Natural killer cell treated with Interleukin-12 subunit alpha and Interleukin-12 subunit beta and Interleukin-15 and Interleukin-18, amount 100 ng/mL, for 72 hours (primary cell): Measurements from ENCODE around the gene TMEM43. TPM values are rescaled to one million over a fixed set of nuclear protein-coding genes. Genes with fewer than 3 reads are reported as not detected.
A peak's percentile ranks its signal among the peaks of the same experiment; 100 is the strongest.
"Not testable (repeated sequence)": the region's sequence is repeated elsewhere in the genome, so short reads cannot be mapped to it uniquely, and the experiment has no call there.

Source experiments
- ATAC-seq, 2 donors: fragments of 150-1000 bp; cut with Tn5 transposase in 1 of 2; sonication (Bioruptor Pico), chemical (Tn5 transposase) in 1 of 2; 2 replicates each; pipeline ENCODE4 v1.10.0; 2021
- DNase-seq: peaks from one replicate; pipeline ENCODE4 v3.0.0; 2022; ENCODE audit warnings: low spot score
- H3K27ac Mint-ChIP-seq, 2 donors: 1 replicate in 1 of 2; 2 replicates in 1 of 2; pipeline ENCODE4 v1.8.0; 2022; ENCODE audit warnings: mixed read lengths in 2 of 2, mild to moderate bottlenecking in 1 of 2, moderate library complexity in 1 of 2
- H3K27me3 Mint-ChIP-seq, 2 donors: 1 replicate in 1 of 2; 2 replicates in 1 of 2; pipeline ENCODE4 v1.8.0; 2022; ENCODE audit warnings: mixed read lengths in 2 of 2
- H3K36me3 Mint-ChIP-seq: one replicate; pipeline ENCODE4 v1.8.0; 2022; ENCODE audit warnings: mixed read lengths
- H3K4me1 Mint-ChIP-seq, 2 donors: 1 replicate in 1 of 2; 2 replicates in 1 of 2; pipeline ENCODE4 v1.8.0; 2022; ENCODE audit warnings: low read depth in 2 of 2, mixed read lengths in 2 of 2, mild to moderate bottlenecking in 1 of 2
- H3K4me3 Mint-ChIP-seq: one replicate; pipeline ENCODE4 v1.8.0; 2022; ENCODE audit warnings: mixed read lengths
- H3K9me3 Mint-ChIP-seq: 2 replicates; pipeline ENCODE4 v1.8.0; 2022; ENCODE audit warnings: mixed read lengths
- total RNA-seq, 2 donors: library from RNA; stranded (reverse); gene quantifications; one replicate each; pipeline ENCODE4 v1.2.3, GENCODE V29; 2022

The TMEM43 gene
- total RNA-seq, 2 donors from 2014 or later = 37.3 to 42.6 TPM

GRCh38 chr3:14117468-14118399, 7.1 kb upstream of the TMEM43 start:
- H3K4me3 Mint-ChIP-seq = no peak overlapping the region
- DNase-seq (no peak), ATAC-seq (peak in 1 of 2 donors; percentile 15)
- no peaks in the 10 kb centered on the region for H3K27me3 Mint-ChIP-seq
- H3K4me1 Mint-ChIP-seq = peaks cover 10 to 13% of the 10 kb centered on the region in 2 donors
- H3K36me3 Mint-ChIP-seq = peaks cover 18% of the 10 kb centered on the region
- no peak overlapping the region for H3K27ac Mint-ChIP-seq
- no peaks in the 10 kb centered on the region for H3K9me3 Mint-ChIP-seq

GRCh38 chr3:14118400-14119381, 6.2 kb upstream of the TMEM43 start:
- Mint-ChIP-seq H3K9me3 (no peaks in the 10 kb centered on the region), H3K36me3 (peaks cover 14% of the 10 kb centered on the region), H3K4me1 (peaks cover 15 to 20% of the 10 kb centered on the region in 2 donors), H3K27me3 (no peaks in the 10 kb centered on the region), H3K4me3 (no peak overlapping the region), H3K27ac (no peak overlapping the region)
- DNase-seq (no peak), ATAC-seq (no peak)

- ATAC-seq = no peak
- Mint-ChIP-seq H3K4me3 (no peak overlapping the region), H3K36me3 (peaks cover 14% of the 10 kb centered on the region), H3K4me1 (peaks cover 20 to 25% of the 10 kb centered on the region in 2 donors), H3K27ac (no peak overlapping the region), H3K27me3 (no peaks in the 10 kb centered on the region), H3K9me3 (no peaks in the 10 kb centered on the region)
- DNase-seq = no peak
Measured at GRCh38 chr3:14119651-14120050, 5.2 kb upstream of the TMEM43 start.

GRCh38 chr3:14120111-14120920, 4.5 kb upstream of the TMEM43 start:
- no peaks in the 10 kb centered on the region for H3K9me3 Mint-ChIP-seq
- no peaks in the 10 kb centered on the region for H3K27me3 Mint-ChIP-seq
- H3K27ac Mint-ChIP-seq = no peak overlapping the region
- H3K4me3 Mint-ChIP-seq = no peak overlapping the region
- H3K4me1 Mint-ChIP-seq = peaks cover 20 to 26% of the 10 kb centered on the region in 2 donors
- H3K36me3 Mint-ChIP-seq = peaks cover 10% of the 10 kb centered on the region
- no peak for ATAC-seq
- DNase-seq = no peak

- not testable (repeated sequence) for H3K9me3 Mint-ChIP-seq, ATAC-seq, H3K4me3 Mint-ChIP-seq, H3K27me3 Mint-ChIP-seq, DNase-seq, H3K27ac Mint-ChIP-seq
- H3K4me1 Mint-ChIP-seq = peaks cover 24 to 32% of the 10 kb centered on the region in 2 donors
- H3K36me3 Mint-ChIP-seq = peaks cover 10% of the 10 kb centered on the region
Measured at GRCh38 chr3:14120921-14121448, 3.9 kb upstream of the TMEM43 start.

DNA sequence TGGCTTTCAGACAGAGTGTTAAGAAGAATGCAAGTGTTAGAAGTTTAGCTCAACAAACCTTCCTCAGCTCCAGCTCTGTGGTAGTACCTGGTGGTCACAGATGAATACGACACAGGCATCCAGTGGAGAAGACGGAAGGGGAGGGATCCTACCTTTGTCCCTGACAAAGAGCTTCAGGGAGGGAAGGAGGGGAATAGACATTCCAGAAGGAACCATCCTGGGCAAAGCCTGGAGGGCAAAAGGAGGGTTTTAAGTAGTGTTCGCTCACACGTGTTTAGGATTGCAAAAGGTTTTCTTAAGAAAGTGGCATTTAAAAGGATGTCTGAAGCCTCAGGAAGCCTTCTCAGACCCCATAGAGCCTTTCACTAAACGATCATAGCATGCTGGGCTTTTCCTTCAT, 3.0 kb upstream of the TMEM43 start:
- H3K27me3 Mint-ChIP-seq = no peaks in the 10 kb centered on the region
- no peaks in the 10 kb centered on the region for H3K9me3 Mint-ChIP-seq
- peak overlapping the region; percentile 74 for H3K4me3 Mint-ChIP-seq
- DNase-seq (no peak), ATAC-seq (no peak)
- H3K4me1 Mint-ChIP-seq = peaks cover 31 to 40% of the 10 kb centered on the region in 2 donors
- peaks cover 10% of the 10 kb centered on the region for H3K36me3 Mint-ChIP-seq
- peak overlapping the region in 1 of 2 donors; percentile 95 for H3K27ac Mint-ChIP-seq

- Mint-ChIP-seq H3K4me3 (peak overlapping the region; percentile 74), H3K36me3 (peaks cover 10% of the 10 kb centered on the region), H3K27me3 (no peaks in the 10 kb centered on the region), H3K9me3 (no peaks in the 10 kb centered on the region), H3K27ac (peak overlapping the region; percentile 95), H3K4me1 (peaks cover 32 to 43% of the 10 kb centered on the region in 2 donors)
- DNase-seq (no peak), ATAC-seq (no peak)
Measured at GRCh38 chr3:14122301-14122700, 2.6 kb upstream of the TMEM43 start.

DNA sequence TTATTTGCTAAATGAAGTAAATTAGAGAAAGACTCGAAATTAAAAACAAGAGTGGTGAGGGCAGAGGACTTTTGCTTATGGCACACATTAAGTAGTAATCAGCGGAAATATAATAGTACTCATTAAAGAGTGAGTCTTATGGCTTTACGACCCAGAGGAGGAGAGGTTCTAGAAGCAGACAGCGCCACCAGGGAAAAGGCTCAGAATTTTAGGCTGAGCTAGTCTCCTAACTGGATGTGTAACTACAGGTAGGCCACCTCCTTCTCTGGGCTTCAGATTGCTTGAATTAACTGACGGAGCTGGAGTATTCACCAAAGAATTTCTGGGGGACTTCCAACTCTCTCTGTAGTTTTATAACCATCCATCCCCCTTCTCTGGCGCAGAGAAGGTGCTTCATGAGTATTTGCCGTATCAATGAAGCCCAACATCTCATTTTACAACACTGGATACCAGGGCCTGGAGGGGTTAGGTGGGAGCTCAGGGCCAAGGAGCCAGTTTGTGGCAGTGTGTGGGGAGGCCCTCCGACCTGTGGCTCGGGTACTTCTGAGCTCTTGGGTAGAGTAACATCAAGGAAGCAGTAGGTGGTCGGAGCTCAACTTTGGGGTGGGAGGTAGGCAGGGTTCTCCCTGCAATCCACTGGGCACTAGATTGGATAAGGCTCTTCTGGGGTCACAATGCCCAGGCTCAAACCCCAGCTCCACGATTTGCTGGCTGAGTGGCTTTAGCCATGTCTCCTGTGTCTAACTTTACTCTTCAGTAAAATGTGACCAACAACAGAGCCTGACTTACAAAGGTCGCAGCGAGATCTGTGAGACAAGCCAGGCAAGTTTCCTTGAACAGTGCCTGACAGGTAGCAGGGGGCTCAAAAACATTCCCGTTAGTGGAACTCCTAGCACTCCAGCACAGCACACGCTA, 1.3 kb upstream of the TMEM43 start:
- Mint-ChIP-seq H3K4me3 (peak overlapping the region; percentile 99), H3K9me3 (no peaks in the 10 kb centered on the region), H3K4me1 (peaks cover 45 to 56% of the 10 kb centered on the region in 2 donors), H3K27ac (peak overlapping the region; percentile 95), H3K27me3 (no peaks in the 10 kb centered on the region), H3K36me3 (peaks cover 15% of the 10 kb centered on the region)
- DNase-seq (no peak), ATAC-seq (no peak)

DNA sequence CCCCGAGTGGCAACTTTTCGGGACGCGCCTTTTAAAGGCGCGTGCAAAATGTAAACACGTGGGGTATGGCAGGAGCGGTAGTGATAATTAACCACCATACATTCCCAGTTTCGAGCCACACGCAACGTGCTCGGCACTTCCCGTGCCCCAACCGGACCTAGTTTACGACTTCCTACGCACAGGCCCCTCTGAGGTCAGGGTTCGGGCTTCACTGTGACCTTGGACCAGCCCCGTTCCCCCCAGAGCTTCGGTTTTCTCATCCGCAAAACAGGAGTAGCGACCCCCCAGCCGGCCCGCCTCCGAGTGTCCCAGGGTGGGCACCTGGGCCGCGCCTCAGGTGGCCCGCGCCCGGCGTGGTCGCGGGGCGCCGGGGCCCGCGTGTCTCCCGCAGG, 633 bp upstream of the TMEM43 start:
- ATAC-seq = peak; percentile 66 to 69
- no peak for DNase-seq
- H3K9me3 Mint-ChIP-seq = no peaks in the 10 kb centered on the region
- no peaks in the 10 kb centered on the region for H3K27me3 Mint-ChIP-seq
- peaks cover 20% of the 10 kb centered on the region for H3K36me3 Mint-ChIP-seq
- peak overlapping the region; percentile 99 for H3K4me3 Mint-ChIP-seq
- H3K27ac Mint-ChIP-seq = peak overlapping the region; percentile 95
- peaks cover 48 to 60% of the 10 kb centered on the region in 2 donors for H3K4me1 Mint-ChIP-seq

- peaks cover 50 to 57% of the 10 kb centered on the region in 2 donors for H3K4me1 Mint-ChIP-seq
- H3K4me3 Mint-ChIP-seq = peak overlapping the region; percentile 99
- H3K36me3 Mint-ChIP-seq = peaks cover 25% of the 10 kb centered on the region
- ATAC-seq = peak in 1 of 2 donors; percentile 46
- DNase-seq = peak; percentile 70
- no peaks in the 10 kb centered on the region for H3K27me3 Mint-ChIP-seq
- no peaks in the 10 kb centered on the region for H3K9me3 Mint-ChIP-seq
- H3K27ac Mint-ChIP-seq = peak overlapping the region; percentile 95
Measured at GRCh38 chr3:14125193-14126016, 553 bp downstream of the TMEM43 start.

DNA sequence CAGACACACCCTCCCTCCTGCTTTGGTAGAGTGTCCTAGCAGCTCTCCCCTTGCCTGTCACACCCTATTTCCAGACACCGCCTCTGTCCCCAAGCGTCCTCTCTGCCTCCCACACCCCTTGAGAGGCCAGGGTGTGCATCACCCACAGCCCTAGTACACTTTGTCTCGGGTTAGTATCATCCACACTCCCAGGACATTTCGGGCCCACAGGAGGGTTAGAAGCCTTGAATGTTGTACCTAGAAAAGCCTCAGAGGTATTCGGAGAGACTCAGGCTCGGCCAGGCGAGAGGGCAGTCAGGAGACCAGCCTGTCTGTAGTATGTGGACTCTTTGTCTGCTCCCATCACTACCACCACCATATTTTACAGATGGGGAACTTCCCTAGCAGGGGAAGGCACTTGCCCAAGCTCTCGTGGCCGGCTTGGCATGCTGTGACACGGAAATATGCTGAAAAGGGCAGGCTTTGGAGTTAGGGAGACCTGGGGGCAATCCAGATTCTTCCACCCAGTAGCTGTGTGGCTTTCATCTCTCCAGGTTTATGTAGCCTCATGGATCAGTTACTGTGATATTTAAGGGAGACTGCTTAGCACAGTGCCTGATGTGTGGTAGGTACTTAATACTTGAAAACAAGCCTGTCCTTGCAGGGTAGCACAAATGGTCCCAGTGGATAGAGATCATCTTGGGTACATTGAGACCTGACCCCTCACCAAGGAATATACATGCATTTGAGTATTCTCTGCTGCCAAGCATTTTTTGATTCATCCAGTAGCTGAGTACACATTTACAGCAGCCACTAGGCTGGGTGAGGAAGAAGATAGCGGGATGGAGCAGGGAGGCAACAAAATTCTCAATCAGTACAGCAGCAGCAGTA, 1.4 kb downstream of the TMEM43 start:
- Mint-ChIP-seq H3K4me3 (peak overlapping the region; percentile 99), H3K4me1 (peaks cover 50 to 55% of the 10 kb centered on the region in 2 donors), H3K27ac (peak overlapping the region; percentile 95), H3K27me3 (no peaks in the 10 kb centered on the region), H3K9me3 (no peaks in the 10 kb centered on the region), H3K36me3 (peaks cover 21% of the 10 kb centered on the region)
- DNase-seq (peak; percentile 56), ATAC-seq (no peak)
